Cardiac muscle cell (in vitro differentiated cells and primary cell): ENCODE measurements around the gene FBXO10. TPM values are rescaled to one million over a fixed set of nuclear protein-coding genes. Genes with fewer than 3 reads are reported as not detected.

ENCODE experiments used
- DNase-seq, 2 donors: peaks; one replicate each; pipeline versions ENCODE4 v3.0.0 to v3.0.0-alpha.2; 2010 to 2017; ENCODE audit warnings: low read depth in 1 of 2, low spot score in 1 of 2
- H3K27ac ChIP-seq: fragments of 200-600 bp; sonication (generic); 2 replicates; pipeline ENCODE4 v1.5.1; 2016
- H3K27me3 ChIP-seq: fragments of 200-600 bp; sonication (generic); 2 replicates; pipeline ENCODE4 v1.6.0; 2016; ENCODE audit warnings: control low read depth
- H3K36me3 ChIP-seq: fragments of 200-600 bp; sonication (generic); 2 replicates; pipeline ENCODE4 v1.5.1; 2016; ENCODE audit warnings: control low read depth
- H3K4me1 ChIP-seq: fragments of 200-600 bp; sonication (generic); 2 replicates; pipeline ENCODE4 v1.8.1; 2017; ENCODE audit warnings: low read depth, mild to moderate bottlenecking, mixed run types
- H3K4me3 ChIP-seq: fragments of 200-600 bp; sonication (generic); 2 replicates; pipeline ENCODE4 v1.5.1; 2016; ENCODE audit warnings: mild to moderate bottlenecking
- H3K9me3 ChIP-seq: fragments of 200-600 bp; sonication (generic); 2 replicates; pipeline ENCODE4 v1.5.1; 2017; ENCODE audit warnings: low read depth, mild to moderate bottlenecking, control low read depth
- CTCF ChIP-seq: IDR thresholded peaks from 2 replicates; pipeline ENCODE4 v1.5.1; 2012; ENCODE audit warnings: low read depth, mild to moderate bottlenecking, low read length
- polyA plus RNA-seq: library from polyadenylated mRNA; unstranded; fragments of >200 nt; fragmentation: Nextera tagmentation; extraction: Ambion mirVana; gene quantifications from 2 replicates; pipeline ENCODE4 v1.2.1, GENCODE V29; 2016
- total RNA-seq: library from RNA; depleted of rRNA; stranded (reverse); fragments of >200 nt; gene quantifications from 2 replicates; pipeline ENCODE4 v1.2.3, GENCODE V29; 2016

FBXO10 gene
- total and polyA plus RNA-seq, 2 experiments from 2014 or later = 10.6 to 19.8 TPM

GRCh38 chr9:37503736-37504135 is 72.4 kb downstream of the FBXO10 start:
- H3K27me3 ChIP-seq = no peaks in the 10 kb centered on the region
- no peak overlapping the region for H3K4me3 ChIP-seq
- no peak overlapping the region for H3K27ac ChIP-seq
- no peaks in the 10 kb centered on the region for H3K4me1 ChIP-seq
- no peak for TF ChIP-seq CTCF
- DNase-seq = peak in 1 of 2 donors; percentile 30
- no peaks in the 10 kb centered on the region for H3K9me3 ChIP-seq
- H3K36me3 ChIP-seq = peaks cover 9% of the 10 kb centered on the region

- H3K4me1 ChIP-seq = no peaks in the 10 kb centered on the region
- no peaks in the 10 kb centered on the region for H3K9me3 ChIP-seq
- peak in 1 of 2 donors; percentile 6 for DNase-seq
- peaks cover 14% of the 10 kb centered on the region for H3K36me3 ChIP-seq
- H3K27me3 ChIP-seq = no peaks in the 10 kb centered on the region
- H3K4me3 ChIP-seq = no peak overlapping the region
- TF ChIP-seq CTCF = no peak
- H3K27ac ChIP-seq = no peak overlapping the region
Measured at GRCh38 chr9:37501957-37502596, 74.1 kb downstream of the FBXO10 start.

GRCh38 chr9:37499297-37499696 is 76.9 kb downstream of the FBXO10 start:
- no peak overlapping the region for H3K27ac ChIP-seq
- peaks cover 20% of the 10 kb centered on the region for H3K36me3 ChIP-seq
- no peaks in the 10 kb centered on the region for H3K9me3 ChIP-seq
- no peak overlapping the region for H3K4me3 ChIP-seq
- no peak for TF ChIP-seq CTCF
- H3K4me1 ChIP-seq = no peaks in the 10 kb centered on the region
- H3K27me3 ChIP-seq = no peaks in the 10 kb centered on the region
- no peak for DNase-seq

GRCh38 chr9:37498457-37498856 is 77.7 kb downstream of the FBXO10 start:
- Histone ChIP-seq H3K4me3 (no peak overlapping the region), H3K27me3 (no peaks in the 10 kb centered on the region), H3K4me1 (no peaks in the 10 kb centered on the region), H3K27ac (no peak overlapping the region), H3K9me3 (no peaks in the 10 kb centered on the region), H3K36me3 (peaks cover 24% of the 10 kb centered on the region)
- DNase-seq = no peak
- no peak for TF ChIP-seq CTCF

DNA sequence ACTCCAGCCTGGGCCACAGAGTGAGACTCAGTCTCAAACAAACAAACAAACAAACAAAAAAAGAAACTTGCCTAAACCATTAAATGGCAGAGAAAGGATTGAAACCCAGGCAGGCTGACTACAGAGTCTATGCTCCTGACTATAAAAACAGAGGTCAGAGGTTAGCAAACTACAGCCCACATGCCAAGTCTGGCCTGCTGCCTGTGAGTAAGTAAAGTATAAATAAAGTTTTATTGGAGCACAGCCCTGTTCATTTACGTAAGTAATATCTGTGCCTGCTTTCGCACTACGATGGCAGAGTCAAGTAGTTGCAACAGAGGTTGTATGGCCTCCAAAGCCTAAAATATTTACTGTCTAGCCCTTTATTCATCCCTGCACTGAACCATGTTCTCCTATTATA is 78.9 kb downstream of the FBXO10 start:
- Histone ChIP-seq H3K4me3 (no peak overlapping the region), H3K27me3 (no peaks in the 10 kb centered on the region), H3K27ac (no peak overlapping the region), H3K9me3 (no peaks in the 10 kb centered on the region), H3K4me1 (no peaks in the 10 kb centered on the region), H3K36me3 (peaks cover 30% of the 10 kb centered on the region)
- TF ChIP-seq CTCF = no peak
- DNase-seq = no peak
